HL-60/S4 treated with retinoic acid at 250 ng/mL for 4 days and 3 days (cell line): ENCODE results near the gene NBEA.
"Not testable (repeated sequence)": the region's sequence is repeated elsewhere in the genome, so short reads cannot be mapped to it uniquely, and the experiment has no call there.

Source experiments
- in situ Hi-C: fragments of 300-500 bp; cut with MboI; formaldehyde crosslinking; loops from 2 replicates; pipeline ENCODE4 v1.7.0; 2022; ENCODE audit warnings: low sequenced_read_pairs

The NBEA gene, protein sequence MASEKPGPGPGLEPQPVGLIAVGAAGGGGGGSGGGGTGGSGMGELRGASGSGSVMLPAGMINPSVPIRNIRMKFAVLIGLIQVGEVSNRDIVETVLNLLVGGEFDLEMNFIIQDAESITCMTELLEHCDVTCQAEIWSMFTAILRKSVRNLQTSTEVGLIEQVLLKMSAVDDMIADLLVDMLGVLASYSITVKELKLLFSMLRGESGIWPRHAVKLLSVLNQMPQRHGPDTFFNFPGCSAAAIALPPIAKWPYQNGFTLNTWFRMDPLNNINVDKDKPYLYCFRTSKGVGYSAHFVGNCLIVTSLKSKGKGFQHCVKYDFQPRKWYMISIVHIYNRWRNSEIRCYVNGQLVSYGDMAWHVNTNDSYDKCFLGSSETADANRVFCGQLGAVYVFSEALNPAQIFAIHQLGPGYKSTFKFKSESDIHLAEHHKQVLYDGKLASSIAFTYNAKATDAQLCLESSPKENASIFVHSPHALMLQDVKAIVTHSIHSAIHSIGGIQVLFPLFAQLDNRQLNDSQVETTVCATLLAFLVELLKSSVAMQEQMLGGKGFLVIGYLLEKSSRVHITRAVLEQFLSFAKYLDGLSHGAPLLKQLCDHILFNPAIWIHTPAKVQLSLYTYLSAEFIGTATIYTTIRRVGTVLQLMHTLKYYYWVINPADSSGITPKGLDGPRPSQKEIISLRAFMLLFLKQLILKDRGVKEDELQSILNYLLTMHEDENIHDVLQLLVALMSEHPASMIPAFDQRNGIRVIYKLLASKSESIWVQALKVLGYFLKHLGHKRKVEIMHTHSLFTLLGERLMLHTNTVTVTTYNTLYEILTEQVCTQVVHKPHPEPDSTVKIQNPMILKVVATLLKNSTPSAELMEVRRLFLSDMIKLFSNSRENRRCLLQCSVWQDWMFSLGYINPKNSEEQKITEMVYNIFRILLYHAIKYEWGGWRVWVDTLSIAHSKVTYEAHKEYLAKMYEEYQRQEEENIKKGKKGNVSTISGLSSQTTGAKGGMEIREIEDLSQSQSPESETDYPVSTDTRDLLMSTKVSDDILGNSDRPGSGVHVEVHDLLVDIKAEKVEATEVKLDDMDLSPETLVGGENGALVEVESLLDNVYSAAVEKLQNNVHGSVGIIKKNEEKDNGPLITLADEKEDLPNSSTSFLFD (N-terminal part only)

DNA sequence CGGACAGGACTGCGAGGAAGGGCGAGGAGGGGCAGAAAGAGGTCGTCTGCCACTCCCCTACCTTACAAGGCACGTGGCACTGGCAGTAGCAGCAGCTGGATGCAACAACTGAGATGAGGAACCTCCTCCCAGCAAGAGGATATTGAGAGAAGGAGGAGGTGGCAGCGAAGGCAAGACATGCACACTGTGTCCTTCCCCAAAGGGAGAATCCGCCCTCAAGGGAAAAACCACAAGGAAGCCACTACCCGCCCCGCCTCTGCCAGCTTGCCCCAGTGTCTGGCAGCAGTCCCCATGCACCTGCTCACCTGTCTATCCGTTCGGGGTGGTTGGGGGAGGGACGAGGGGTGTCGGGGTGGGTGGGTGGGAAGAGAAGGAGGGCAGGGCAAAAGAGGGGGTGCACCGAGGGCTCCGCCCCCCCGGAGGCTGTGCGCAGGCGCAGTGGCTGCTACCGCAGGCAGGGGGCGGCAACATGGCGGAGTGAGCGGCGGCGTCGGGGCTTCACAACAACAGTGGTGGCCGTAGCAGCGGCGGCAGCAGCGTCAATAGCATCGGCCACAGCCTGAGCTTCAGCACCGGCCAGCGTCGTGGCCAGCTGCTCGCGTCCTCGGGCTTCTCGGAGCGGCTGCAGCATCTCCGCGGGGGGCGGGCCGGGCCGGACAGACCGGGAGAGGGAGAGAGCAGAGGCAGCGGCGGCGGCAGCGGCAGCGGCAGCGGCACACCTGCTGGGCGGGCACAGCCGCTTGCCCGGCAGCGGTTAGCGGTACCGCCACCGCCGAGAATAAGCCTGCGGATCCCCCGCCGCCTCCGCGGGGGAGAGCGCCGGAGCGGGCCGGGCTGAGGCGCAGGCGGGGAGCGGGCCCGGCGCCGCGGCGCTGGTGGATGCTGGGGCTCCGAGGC is at the start of gene NBEA:
Gene NBEA (plus strand): TSS at position 436 of the 897 bp plus-strand sequence. CDS start 551 bp downstream, outside the sequence.
- in situ Hi-C loops, result no loop called here

DNA sequence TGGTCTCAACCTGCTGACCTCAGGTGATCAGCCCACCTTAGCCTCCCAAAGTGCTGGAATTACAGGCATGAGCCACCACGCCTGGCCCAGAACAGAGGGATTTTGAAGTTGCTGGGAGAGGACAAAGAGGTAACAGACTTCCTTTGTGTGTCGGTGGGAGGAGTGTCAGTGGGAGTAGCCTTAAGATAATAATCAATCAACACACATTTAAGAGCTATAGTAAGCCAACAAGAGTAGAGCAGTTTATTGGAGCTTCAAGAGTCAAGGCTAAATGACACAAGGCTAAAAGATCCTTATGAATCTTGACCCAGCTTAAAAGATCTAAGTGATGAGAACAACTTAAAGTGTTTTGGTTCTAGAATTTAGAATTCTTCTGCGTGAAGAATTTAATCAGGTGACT is 47.3 kb upstream of the NBEA start:
- in situ Hi-C loops, result no loop called here

DNA sequence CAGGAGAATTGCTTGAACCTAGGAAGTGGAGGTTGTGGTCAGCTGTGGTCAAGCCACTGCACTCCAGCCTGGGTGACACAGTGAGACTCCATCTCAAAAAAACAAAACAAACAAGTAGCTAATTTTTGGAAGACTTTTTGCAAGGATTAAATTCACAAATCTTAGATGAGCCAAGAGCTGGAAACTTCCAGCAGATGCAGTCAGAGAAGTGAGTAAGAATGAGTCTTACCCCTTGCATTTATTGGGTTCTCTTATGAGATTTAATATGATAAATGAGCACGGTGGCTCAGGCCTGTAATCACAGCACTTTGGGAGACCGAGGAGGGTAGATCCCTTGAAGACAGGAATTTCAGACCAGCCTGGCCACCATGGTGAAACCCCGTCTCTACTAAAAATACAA is 44.9 kb upstream of the NBEA start:
- in situ Hi-C loops, result no loop called here

DNA sequence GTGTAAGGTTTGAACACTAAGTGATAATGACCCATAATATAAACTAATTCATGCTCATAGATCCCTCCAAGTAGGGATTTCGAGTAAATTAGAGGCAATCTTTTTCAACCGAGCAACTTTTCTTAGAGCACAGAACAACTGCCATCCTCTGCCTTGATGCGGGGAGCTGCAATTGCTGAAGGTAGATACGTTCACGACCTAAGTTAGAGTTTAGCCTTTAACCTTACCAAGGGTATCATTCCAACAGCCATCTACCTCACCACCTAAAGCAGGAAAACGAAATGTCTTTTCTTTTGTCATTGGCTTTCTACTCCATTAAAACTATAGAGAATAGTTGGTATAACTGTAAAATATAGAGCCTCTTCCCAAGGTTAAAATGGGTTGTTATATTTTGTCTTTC is 42.2 kb upstream of the NBEA start:
- in situ Hi-C loops, result no loop called here

DNA sequence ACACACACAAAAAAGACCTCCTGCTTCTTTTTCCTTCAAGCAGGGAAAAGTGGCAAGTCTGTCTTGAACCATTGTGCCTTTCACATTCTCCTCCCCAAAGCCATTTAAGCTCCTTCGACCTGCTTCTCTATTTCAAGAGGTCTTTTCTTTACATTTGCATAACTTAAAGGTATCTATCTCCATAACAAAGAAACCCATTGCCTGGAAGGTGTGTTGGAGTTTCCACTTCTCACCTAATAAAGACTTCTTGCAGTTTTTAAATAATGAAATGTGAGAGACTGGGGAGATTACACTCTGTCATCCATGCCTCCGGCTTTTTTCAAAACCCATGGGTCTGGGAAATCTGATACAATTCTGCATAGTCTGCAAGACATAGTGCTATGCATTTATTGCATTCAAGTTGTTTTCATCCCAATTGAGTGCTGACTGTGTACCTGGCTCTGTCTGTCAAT is 41.8 kb upstream of the NBEA start:
- in situ Hi-C loops, result no loop called here

DNA sequence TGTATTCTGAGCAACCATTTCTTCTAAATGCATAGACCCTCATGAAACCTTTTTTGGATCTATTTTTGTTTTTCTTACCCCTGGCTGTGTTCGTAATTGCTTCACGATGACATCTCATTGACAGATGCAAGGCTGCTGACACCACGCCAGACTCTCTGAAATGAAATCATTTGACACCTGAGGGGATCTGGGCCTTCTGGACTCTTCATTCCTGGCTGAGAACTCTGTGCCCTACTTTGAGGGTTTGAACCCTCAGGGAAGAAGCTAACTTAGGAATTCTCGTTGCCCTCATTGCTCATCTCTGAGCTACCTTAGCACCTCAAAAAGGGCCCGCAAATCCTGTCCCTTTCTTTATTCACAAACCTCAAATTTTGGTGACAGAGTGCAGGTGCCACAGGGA is 40.5 kb upstream of the NBEA start:
- in situ Hi-C loops, result no loop called here

DNA sequence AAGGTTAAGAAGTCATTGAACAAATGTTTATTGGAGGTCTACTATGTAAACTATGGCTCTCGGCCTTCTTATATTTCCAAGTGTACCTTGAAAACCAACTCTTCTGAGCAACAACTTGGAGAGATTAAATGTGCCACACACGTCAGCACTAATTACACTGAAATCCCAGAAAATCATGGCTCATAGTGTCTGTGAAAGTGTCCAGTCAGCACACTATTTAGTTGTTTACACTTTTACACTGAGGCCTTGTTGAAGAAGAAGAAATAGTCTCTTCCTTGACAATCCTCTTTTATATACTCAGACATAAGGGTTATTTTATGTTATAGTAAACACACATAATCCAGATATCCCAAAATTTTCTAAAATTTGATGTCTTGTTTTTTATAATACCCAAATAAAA is 30.9 kb upstream of the NBEA start:
- in situ Hi-C loops, result no loop called here

DNA sequence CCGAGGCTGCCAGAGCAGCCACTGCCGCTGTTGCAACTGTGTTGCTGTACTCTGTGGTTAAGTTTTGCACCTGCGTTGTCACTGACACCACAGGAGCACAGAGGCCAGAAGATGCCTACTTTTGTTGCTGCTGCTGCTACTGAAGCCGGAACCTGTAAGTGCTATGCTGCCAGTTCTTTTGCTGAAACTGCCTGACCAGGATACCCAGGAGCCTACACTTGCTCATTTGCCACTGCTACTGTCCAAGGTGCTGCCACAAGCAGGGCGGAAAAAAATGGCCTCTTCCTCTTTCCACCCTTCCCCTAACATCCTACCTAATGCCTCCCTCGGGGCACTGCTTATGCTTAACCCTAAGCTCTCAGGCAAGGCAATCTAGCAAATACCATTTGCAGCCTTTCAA is 29.0 kb upstream of the NBEA start:
- in situ Hi-C loops, result no loop called here

DNA sequence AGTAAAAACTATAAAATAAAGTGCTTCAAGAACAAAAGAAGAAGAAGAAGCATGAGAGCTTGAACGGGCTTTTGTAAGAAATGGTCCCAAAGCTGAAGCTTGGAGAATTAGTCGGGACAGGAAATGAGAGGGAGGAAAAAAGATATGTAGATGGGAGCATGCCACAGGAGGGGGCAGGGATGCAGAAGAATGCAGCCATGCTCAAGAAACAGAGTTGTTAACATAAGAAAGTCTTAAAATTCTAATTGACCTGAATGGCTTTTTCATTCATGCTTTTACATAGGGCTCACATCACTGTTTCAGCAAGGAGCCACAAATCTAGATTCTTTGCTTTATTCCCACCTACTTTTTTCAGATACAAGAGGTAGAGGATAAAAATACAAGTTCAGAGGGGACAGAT is 27.7 kb upstream of the NBEA start:
- in situ Hi-C loops, result no loop called here

DNA sequence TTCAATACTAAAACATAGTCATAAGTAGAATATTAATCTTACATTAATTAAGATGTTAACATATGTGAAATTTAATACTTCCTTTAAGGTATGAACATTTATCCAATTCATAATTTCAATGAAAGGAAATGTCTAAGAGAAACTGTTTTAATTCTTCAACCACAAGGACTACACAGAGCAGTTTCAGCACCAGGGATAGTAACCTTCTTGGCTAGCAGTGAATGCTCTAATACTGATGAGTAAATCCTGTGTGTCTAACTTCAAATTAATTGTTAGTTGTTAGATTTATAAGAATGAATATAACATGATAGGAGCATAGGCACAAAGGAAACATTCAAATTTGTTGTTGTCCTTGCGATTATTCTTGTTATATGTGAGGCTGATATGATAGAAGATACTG is 15.6 kb upstream of the NBEA start:
- in situ Hi-C loops, result no loop called here

DNA sequence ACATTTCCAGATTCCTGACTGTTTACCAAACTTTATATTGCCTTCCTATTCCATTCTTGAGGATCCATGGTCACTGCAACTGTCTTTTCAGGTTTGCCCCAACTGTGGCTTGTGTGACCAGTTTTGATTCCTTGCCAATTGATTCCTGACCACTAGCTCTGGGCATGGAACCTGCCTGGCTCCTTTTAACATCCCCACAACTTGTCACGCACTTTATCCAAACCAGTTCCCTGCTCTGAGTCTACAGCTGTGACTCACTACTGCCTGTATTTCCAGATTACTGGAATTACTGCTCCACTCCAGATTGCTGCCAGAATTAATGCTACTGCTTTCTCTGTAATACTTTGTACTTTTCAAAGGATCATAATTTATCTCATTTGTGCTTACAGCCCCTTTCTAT is 13.4 kb upstream of the NBEA start:
- in situ Hi-C loops, result not testable (repeated sequence)

DNA sequence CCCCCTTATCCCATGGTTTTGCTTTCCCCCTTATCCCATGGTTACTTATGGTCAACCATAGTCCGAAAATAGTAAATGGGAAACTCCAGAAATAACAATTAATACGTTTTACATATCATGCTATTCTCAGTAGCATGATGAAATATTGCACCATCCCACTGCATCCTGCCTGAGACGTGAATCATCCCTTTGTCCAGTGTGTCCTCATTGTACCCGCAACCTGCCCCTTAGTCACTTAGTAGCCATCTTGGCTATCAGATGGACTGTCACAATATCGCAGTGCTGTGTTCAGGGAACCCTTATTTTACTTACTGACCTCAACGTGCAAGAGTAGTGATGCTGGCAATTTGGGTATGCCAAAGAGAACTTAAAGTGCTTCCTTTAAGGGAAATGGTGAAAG is 10.5 kb upstream of the NBEA start:
- in situ Hi-C loops, result no loop called here

DNA sequence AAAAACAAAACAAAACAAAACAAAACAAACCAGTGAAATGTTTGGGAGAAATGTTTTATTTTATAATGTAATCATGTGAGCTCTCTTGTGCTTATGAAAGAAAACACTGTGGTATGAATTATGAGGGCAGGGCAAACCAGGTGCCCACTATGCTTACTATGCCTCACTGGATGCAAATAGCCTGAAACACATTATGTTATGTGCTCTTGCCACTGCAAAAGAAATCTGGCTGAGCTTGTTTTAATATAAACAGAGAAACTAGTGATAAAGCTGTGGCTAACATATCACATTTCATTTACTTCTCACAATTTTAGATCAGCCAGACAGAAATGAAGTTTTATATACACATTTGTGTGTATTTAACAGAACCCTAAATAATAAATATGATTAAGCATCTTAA is 8.7 kb upstream of the NBEA start:
- in situ Hi-C loops, result no loop called here

DNA sequence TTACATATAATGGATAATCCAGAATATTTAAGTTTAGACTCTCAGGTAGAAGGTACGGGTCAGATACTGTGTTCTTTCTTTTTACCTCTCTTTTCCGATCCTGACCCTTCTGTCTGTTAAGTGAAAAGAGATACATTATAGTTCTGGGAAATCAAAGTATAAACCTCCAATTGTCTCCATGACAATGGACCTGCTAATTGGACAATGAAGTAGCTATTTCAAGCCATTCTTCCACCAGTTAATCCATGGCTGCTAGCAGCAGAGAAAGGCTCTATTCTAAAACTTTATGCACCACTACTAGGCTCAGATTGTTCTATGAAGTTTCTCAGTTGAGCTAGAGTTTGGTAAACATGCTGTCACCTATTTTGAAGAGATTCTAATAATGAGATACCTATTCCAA is 8.3 kb upstream of the NBEA start:
- in situ Hi-C loops, result no loop called here

DNA sequence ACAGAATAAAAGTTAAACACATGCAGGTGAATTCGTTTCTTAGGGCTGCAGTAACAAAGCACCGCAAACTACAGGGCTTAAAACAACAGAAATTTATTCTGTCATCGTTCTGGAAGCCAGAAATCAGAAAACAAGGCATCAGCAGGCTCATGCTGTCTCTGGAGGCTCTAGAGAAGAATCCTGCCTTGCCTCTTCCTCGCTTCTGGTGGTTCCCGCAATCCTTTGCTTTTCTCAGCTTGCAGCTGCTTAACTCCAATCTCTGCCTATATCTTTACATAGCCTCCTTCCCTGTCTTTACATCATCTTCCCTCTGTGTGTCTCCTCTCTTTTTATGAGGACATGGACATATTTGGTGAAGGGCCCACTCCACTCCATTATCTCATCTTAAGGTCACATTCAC is 6.2 kb upstream of the NBEA start:
- in situ Hi-C loops, result no loop called here

DNA sequence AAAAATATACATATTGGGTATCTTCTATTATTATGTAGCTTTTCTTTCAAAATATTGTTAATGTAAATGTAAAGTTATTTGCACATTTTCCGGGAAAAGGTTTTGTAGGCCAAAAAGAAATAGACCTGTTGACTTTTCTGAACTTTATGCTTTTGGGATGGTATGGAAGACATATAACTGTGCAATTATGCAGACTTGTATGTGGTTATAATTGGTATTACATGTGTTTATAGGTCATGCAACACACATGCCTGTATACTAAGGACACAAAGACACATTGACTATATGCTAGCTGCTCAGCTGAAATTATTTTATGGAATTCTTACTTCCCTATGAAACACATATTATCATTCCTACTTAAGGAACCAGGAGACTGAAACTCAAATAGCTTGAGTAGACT is 2.3 kb upstream of the NBEA start:
- in situ Hi-C loops, result no loop called here

DNA sequence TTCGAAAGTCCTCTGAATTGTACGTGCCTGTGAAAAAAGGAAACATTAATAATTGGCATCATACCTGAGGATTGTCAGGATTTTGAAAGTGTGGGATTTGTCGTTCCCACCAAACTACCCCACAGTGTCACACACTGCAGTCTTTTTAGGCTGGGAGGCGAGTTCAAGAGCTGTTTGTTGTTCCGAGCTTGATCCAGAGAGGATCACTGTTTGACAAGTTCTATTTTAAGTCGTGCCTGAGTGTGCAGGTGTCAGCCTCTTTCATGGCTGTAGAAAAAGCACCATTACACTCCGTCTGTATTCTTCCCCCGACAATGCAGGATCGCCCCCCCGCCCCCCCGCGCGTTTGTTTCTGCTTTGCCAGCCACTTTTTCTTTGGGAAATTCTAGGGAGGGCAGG is 635 bp upstream of the NBEA start:
- in situ Hi-C loops, result no loop called here

DNA sequence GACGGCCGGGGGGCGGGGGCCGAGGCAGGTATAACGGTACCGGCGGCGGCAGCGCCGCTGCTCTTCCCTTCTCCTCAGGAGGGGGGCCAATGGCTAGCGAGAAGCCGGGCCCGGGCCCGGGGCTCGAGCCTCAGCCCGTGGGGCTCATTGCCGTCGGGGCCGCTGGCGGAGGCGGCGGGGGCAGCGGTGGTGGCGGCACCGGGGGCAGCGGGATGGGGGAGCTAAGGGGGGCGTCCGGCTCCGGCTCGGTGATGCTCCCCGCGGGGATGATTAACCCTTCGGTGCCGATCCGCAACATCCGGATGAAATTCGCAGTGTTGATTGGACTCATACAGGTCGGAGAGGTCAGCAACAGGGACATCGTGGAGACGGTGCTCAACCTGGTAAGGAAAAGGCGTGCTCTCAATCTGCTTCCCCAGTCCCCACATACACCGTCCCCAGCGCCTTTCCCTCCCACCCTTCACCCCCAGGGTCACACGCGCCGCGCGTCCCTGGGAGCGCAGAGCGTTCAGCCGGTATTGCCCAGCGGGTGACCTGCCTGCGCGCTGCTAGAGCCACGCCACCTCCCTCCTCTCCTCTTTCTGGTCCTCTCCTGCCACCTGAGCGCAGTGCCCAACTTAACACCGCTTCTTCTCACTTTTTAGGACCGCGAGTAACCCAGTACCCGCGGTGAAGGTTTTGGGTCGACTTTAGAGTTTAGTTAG is 814 bp downstream of the NBEA start:
- in situ Hi-C loops, result no loop called here

DNA sequence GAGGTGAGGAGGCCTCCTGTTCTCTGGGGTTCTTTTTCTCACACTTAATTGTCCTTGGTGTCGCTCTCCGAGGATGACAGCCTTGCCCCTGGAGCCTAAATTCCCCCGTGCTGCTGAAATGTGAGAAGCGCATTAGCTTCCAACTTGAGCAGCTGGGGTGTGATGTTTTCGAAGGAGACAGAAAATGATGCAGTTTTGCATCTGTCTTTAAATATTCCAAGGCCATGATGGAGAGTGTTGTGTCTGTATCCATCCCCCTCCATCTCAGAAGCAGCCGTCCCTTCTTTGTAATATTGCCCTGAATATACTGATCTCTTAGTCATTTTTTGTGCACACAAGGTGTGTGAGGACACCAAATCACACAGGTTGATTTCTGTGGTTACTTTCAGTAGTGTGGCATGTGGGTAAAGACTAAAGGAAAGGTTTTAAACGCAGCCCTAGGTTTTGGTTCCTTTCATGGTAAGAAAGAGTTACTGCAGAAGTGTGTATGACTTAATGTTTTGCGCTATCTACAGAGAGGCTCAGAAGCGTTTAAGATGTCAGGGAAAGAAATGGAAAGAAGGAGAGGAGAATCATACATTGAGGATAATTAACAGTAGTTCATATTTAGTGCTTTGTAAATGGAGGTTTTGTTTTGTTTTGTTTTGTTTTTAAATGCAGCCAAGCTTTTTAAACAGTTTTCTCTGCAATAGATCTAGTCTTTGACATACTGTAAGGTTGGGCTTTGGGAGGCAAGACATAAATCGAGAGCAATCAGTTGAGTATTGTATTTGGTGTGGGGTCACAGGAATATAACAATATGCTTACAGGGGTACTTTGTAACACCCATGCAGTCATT is 1.6 kb downstream of the NBEA start:
- in situ Hi-C loops, result no loop called here
